Measurements from ENCODE around the gene TLR6.

- TF ChIP-seq REST (IDR thresholded peaks at IDR 0.05) (no peak), CTCF (IDR thresholded peaks at IDR 0.05; ENCODE audit: low read depth, low read length, missing input control) (no peak), RAD21 (IDR thresholded peaks at IDR 0.05) (no peak), RXRA (IDR thresholded peaks at IDR 0.05) (no peak), SP1 (IDR thresholded peaks at IDR 0.05) (no peak), EGR1 (IDR thresholded peaks at IDR 0.05; ENCODE audit: low read depth in 2 of 2) (no peak)
These were observed 5.2 kb upstream of the TLR6 start for GRCh38 chr4:38861791-38862190.
